A549 (cell line): ENCODE results near the gene FGGY.

Source experiments
- CTCF ChIP-seq: fragments of >200 bp; sonication (Bioruptor Twin); formaldehyde crosslinking; IDR thresholded peaks from 3 replicates; pipeline ENCODE4 v1.5.1; 2016
- EP300 ChIP-seq, 2 experiments: fragments of >200 bp; sonication (Bioruptor Twin); formaldehyde crosslinking; IDR thresholded peaks; 2 replicates in 1 of 2; 3 replicates in 1 of 2; pipeline ENCODE4 v1.6.1; 2016 to 2017
- RAD21 ChIP-seq, 2 experiments: fragments of >200 bp in 1 of 2; sonication (Bioruptor Twin) in 1 of 2; formaldehyde crosslinking in 1 of 2; IDR thresholded peaks in 1 of 2; conservative IDR thresholded peaks in 1 of 2; 2 replicates in 1 of 2; 3 replicates in 1 of 2; pipeline ENCODE4 v1.6.1; 2012 to 2018; ENCODE audit warnings: inconsistent platforms in 1 of 2
- USF2 ChIP-seq: fragments of 450-650 bp; IDR thresholded peaks from 2 replicates; pipeline ENCODE4 v1.6.1; 2014; ENCODE audit warnings: antibody characterized with exemption

- TF ChIP-seq EP300 (IDR thresholded peaks at IDR 0.05) (no peak), CTCF (no peak), USF2 (no peak), RAD21 (conservative IDR thresholded peaks at IDR 0.05 in 1 of 2, IDR thresholded peaks at IDR 0.05 in 1 of 2) (no peak)
These were observed 94.6 kb downstream of the FGGY start for GRCh38 chr1:59391212-59392179.
